A549 (cell line): ENCODE results near the gene SPAG9. TPM values are rescaled to one million over a fixed set of nuclear protein-coding genes. Genes with fewer than 3 reads are reported as not detected.
A peak's percentile ranks its signal among the peaks of the same experiment; 100 is the strongest.

ENCODE experiments used
- ATAC-seq, 2 experiments: fragments of 200-7000 bp in 1 of 2; fragments of >200 bp in 1 of 2; cut with Nextera tagmentation in 1 of 2; cut with Tn5 transposase in 1 of 2; 3 replicates each; pipeline versions ENCODE4 v1.8.0 to v1.9.1; 2018 to 2020; ENCODE audit warnings: mild to moderate bottlenecking in 1 of 2, moderate library complexity in 1 of 2
- CTCF ChIA-PET: fragments of 300-600 bp; sonication (Branson Sonifier 250); formaldehyde crosslinking; extraction: SDS; loops from one replicate; lab custom pipeline; 2021; ENCODE audit warnings: antibody characterized with exemption, inconsistent platforms; lab: Yijun Ruan, JAX
- POLR2A ChIA-PET: fragments of 350-600 bp; formaldehyde crosslinking; extraction: SDS; loops from one replicate; lab custom pipeline; 2021; ENCODE audit warnings: antibody characterized with exemption, inconsistent platforms; lab: Yijun Ruan, JAX
- DNase-seq, 2 experiments: peaks; one replicate each; pipeline versions ENCODE4 v3.0.0 to v3.0.0-alpha.2; 2011 to 2016; ENCODE audit warnings: low read depth in 1 of 2, low spot score in 1 of 2
- FAIRE-seq: peaks from 2 replicates; lab custom pipeline; 2011; peaks lifted over from hg19 to GRCh38; lab: Jason Lieb, UNC
- H3K27ac ChIP-seq, 2 experiments: fragments of >200 bp; sonication (Bioruptor Twin); formaldehyde crosslinking; 3 replicates each; pipeline ENCODE4 v1.5.1; 2016 to 2017
- H3K4me1 ChIP-seq: fragments of >200 bp; sonication (Bioruptor Twin); formaldehyde crosslinking; 3 replicates; pipeline ENCODE4 v1.6.1; 2016
- H3K4me2 ChIP-seq: fragments of >200 bp; sonication (Bioruptor Twin); formaldehyde crosslinking; 3 replicates; pipeline ENCODE4 v1.6.1; 2016
- H3K4me3 ChIP-seq: fragments of >200 bp; sonication (Bioruptor Twin); formaldehyde crosslinking; 3 replicates; pipeline ENCODE4 v1.5.1; 2016
- H3K9me3 ChIP-seq: fragments of >200 bp; sonication (Bioruptor Twin); formaldehyde crosslinking; 3 replicates; pipeline ENCODE4 v1.6.1; 2016
- BHLHE40 ChIP-seq: IDR thresholded peaks from 2 replicates; pipeline ENCODE4 v1.6.1; 2012; ENCODE audit warnings: low read depth, low read length, inconsistent platforms
- CEBPB ChIP-seq, 2 experiments: fragments of >200 bp in 1 of 2; sonication (Bioruptor Twin) in 1 of 2; formaldehyde crosslinking in 1 of 2; IDR thresholded peaks; 2 replicates each; pipeline ENCODE4 v1.6.1; 2012 to 2016
- CTCF ChIP-seq: fragments of >200 bp; sonication (Bioruptor Twin); formaldehyde crosslinking; IDR thresholded peaks from 3 replicates; pipeline ENCODE4 v1.5.1; 2016
- EHF ChIP-seq: fragments of 250-450 bp; sonication (Bioruptor Pico); IDR thresholded peaks from 2 replicates; pipeline ENCODE4 v1.5.0; 2020; ENCODE audit warnings: mild to moderate bottlenecking
- EHMT2 ChIP-seq: fragments of 200-600 bp; sonication (generic); IDR thresholded peaks from 2 replicates; pipeline ENCODE4 v1.6.1; 2016; ENCODE audit warnings: antibody characterized with exemption, low read depth, mild to moderate bottlenecking, moderate library complexity
- FOSB ChIP-seq: fragments of 250-450 bp; sonication (Bioruptor Pico); IDR thresholded peaks from 2 replicates; pipeline ENCODE4 v1.5.0; 2020; ENCODE audit warnings: mild to moderate bottlenecking, moderate library complexity
- HDAC2 ChIP-seq: fragments of 200-600 bp; sonication (generic); IDR thresholded peaks from 2 replicates; pipeline ENCODE4 v1.6.1; 2016
- HES2 ChIP-seq: fragments of >200 bp; sonication (Bioruptor Twin); formaldehyde crosslinking; IDR thresholded peaks from 2 replicates; pipeline ENCODE4 v1.6.1; 2016
- HOXA7 ChIP-seq: fragments of 250-450 bp; sonication (Bioruptor Pico); IDR thresholded peaks from 2 replicates; pipeline ENCODE4 v1.5.0; 2020; ENCODE audit warnings: mild to moderate bottlenecking, moderate library complexity
- JUNB ChIP-seq: fragments of >200 bp; sonication (Bioruptor Twin); formaldehyde crosslinking; IDR thresholded peaks from 2 replicates; pipeline ENCODE4 v1.6.1; 2016
- NFE2L2 ChIP-seq: fragments of 150-350 bp; conservative IDR thresholded peaks from 2 replicates; pipeline ENCODE4 v1.6.1; 2014; ENCODE audit warnings: low read length
- NPAS2 ChIP-seq: fragments of 250-450 bp; sonication (Bioruptor Pico); IDR thresholded peaks from 2 replicates; pipeline ENCODE4 v1.8.0; 2022; ENCODE audit warnings: mild to moderate bottlenecking, moderate library complexity, borderline replicate concordance
- NR3C1 ChIP-seq: fragments of >200 bp; sonication (Bioruptor Twin); formaldehyde crosslinking; IDR thresholded peaks from 3 replicates; pipeline ENCODE4 v1.6.1; 2017
- POLR2A ChIP-seq: IDR thresholded peaks from 2 replicates; pipeline ENCODE4 v1.6.1; 2012; ENCODE audit warnings: mild to moderate bottlenecking, low read length
- RAD21 ChIP-seq, 2 experiments: fragments of >200 bp in 1 of 2; sonication (Bioruptor Twin) in 1 of 2; formaldehyde crosslinking in 1 of 2; IDR thresholded peaks in 1 of 2; conservative IDR thresholded peaks in 1 of 2; 2 replicates in 1 of 2; 3 replicates in 1 of 2; pipeline ENCODE4 v1.6.1; 2012 to 2018; ENCODE audit warnings: inconsistent platforms in 1 of 2
- RARB ChIP-seq: fragments of 250-450 bp; sonication (Bioruptor Pico); IDR thresholded peaks from 2 replicates; pipeline ENCODE4 v1.8.0; 2021; ENCODE audit warnings: mild to moderate bottlenecking, moderate library complexity
- RCOR1 ChIP-seq: fragments of 150-350 bp; IDR thresholded peaks from 2 replicates; pipeline ENCODE4 v1.6.1; 2014; ENCODE audit warnings: antibody characterized with exemption, low read length, low read depth
- REST ChIP-seq: fragments of 200-600 bp; sonication (generic); IDR thresholded peaks from 2 replicates; pipeline ENCODE4 v1.6.1; 2016; ENCODE audit warnings: antibody characterized with exemption, mild to moderate bottlenecking, moderate library complexity
- SMC3 ChIP-seq: fragments of >200 bp; sonication (Bioruptor Twin); formaldehyde crosslinking; IDR thresholded peaks from 3 replicates; pipeline ENCODE4 v1.6.1; 2018; ENCODE audit warnings: inconsistent platforms
- SREBF2 ChIP-seq: fragments of 450-650 bp; IDR thresholded peaks from 2 replicates; pipeline ENCODE4 v1.6.1; 2014; ENCODE audit warnings: mild to moderate bottlenecking, moderate library complexity
- TFCP2L1 ChIP-seq: fragments of 250-450 bp; sonication (Bioruptor Pico); IDR thresholded peaks from 2 replicates; pipeline ENCODE4 v1.5.0; 2021; ENCODE audit warnings: mild to moderate bottlenecking
- ZSCAN20 ChIP-seq: fragments of 250-450 bp; sonication (Bioruptor Pico); IDR thresholded peaks from 2 replicates; pipeline ENCODE4 v1.8.0; 2022; ENCODE audit warnings: mild to moderate bottlenecking, moderate library complexity
- WGBS: methylation state at CpG from one replicate; pipeline ENCODE4 v1.1.6; 2017; ENCODE audit errors: missing lambda C conversion rate; 5-methylcytosine and 5-hydroxymethylcytosine counted together
- polyA plus RNA-seq, 4 experiments: library from polyadenylated mRNA; depleted of rRNA in 3 of 4; stranded (reverse); fragments of >200 nt; fragmentation: RNase III in 1 of 4; extraction: RNeasy Plus Mini Kit Qiagen cat#74134 plus additional on column Dnase treatment in 1 of 4; gene quantifications; 2 replicates in 3 of 4; 3 replicates in 1 of 4; pipeline ENCODE4 v1.2.3, GENCODE V29; 2011 to 2017

SPAG9 gene
- polyA plus RNA-seq, 2 of the 4 experiments (the other 2 are of a cell fraction) = 69.0 to 71.1 TPM

GRCh38 chr17:51057534-51057933, 63.1 kb downstream of the SPAG9 start:
- no peak overlapping the region for H3K4me2 ChIP-seq

GRCh38 chr17:51056813-51057510, 63.7 kb downstream of the SPAG9 start:
- no peaks in the 10 kb centered on the region for H3K9me3 ChIP-seq
- H3K4me2 ChIP-seq = no peak overlapping the region
- peak; percentile 53 to 71 for DNase-seq
- peak; percentile 56 for FAIRE-seq
- CTCF ChIA-PET = interaction anchor here (0.6 to 5.6 kb wide), 33 partner anchors 10 to 293 kb away, joined by 3 to 58 read pairs (median 5); partner anchors contain the start of gene NME1
- peak overlapping the region in 1 of 2 experiments; percentile 36; a peak in 1 of 6 replicates for H3K27ac ChIP-seq
- peak; percentile 88 to 91 for ATAC-seq
- TF ChIP-seq RAD21 (conservative IDR thresholded peaks at IDR 0.05 in 1 of 2, IDR thresholded peaks at IDR 0.05 in 1 of 2) (peak; percentile 69 to 70), REST (no peak), JUNB (no peak), SMC3 (peak; percentile 69), CTCF (peak; percentile 85)
- POLR2A ChIA-PET = interaction anchor here (1.0 to 2.3 kb wide), 3 partner anchors 63 to 191 kb away, joined by 4 to 8 read pairs (median 4); partner anchors contain the start of genes NME1 and TOB1
- H3K4me3 ChIP-seq = no peak overlapping the region
- peaks cover 24% of the 10 kb centered on the region for H3K4me1 ChIP-seq
- WGBS = 56% methylated on average over 1 of the region's 1 CpG

More at GRCh38 chr17:51057534-51057933, 63.1 kb downstream of the SPAG9 start:
- DNase-seq (no peak), FAIRE-seq (no peak)
- POLR2A ChIA-PET = interaction anchor here (2.3 kb wide), 1 partner anchor 191 kb away, joined by 8 read pairs; the partner anchor contains the start of gene TOB1
- peaks cover 24% of the 10 kb centered on the region for H3K4me1 ChIP-seq
- TF ChIP-seq RCOR1 (no peak), HOXA7 (CRISPR knock-in tag) (no peak), NR3C1 (no peak), HDAC2 (no peak), CEBPB (IDR thresholded peaks at IDR 0.05) (no peak), ZSCAN20 (no peak), FOSB (CRISPR knock-in tag) (no peak), HES2 (no peak), RAD21 (conservative IDR thresholded peaks at IDR 0.05 in 1 of 2, IDR thresholded peaks at IDR 0.05 in 1 of 2) (no peak), EHMT2 (no peak), POLR2A (no peak), NPAS2 (CRISPR knock-in tag) (no peak), SREBF2 (no peak), EHF (CRISPR knock-in tag) (no peak), CTCF (no peak), BHLHE40 (no peak), NFE2L2 (no peak), RARB (CRISPR knock-in tag) (no peak), TFCP2L1 (no peak)
- TF ChIP-seq, all 56 proteins: peak for 0
- H3K9me3 ChIP-seq = no peaks in the 10 kb centered on the region
- ATAC-seq = no peak
- H3K27ac ChIP-seq = no peak overlapping the region
- no peak overlapping the region for H3K4me3 ChIP-seq
- CTCF ChIA-PET = interaction anchor here (0.6 to 5.6 kb wide), 21 partner anchors 10 to 213 kb away, joined by 3 to 58 read pairs (median 11); partner anchors contain the start of gene NME1
- 82% methylated on average over 3 of the region's 3 CpGs for WGBS
